GM23338 (cell line): ENCODE measurements around the gene DNAJC19.

Source experiments
- CTCF ChIP-seq, 2 experiments: fragments of 200-600 bp in 1 of 2; sonication (generic) in 1 of 2; conservative IDR thresholded peaks; 2 replicates each; pipeline versions ENCODE4 v1.5.1 to v1.6.1; 2016 to 2017; ENCODE audit warnings: antibody characterized with exemption in 2 of 2, low read depth in 2 of 2, mild to moderate bottlenecking in 2 of 2, moderate library complexity in 1 of 2
- ETS1 ChIP-seq: IDR thresholded peaks from 2 replicates; pipeline ENCODE4 v1.6.1; 2016; ENCODE audit warnings: antibody characterized with exemption
- POLR2AphosphoS5 ChIP-seq: IDR thresholded peaks from 2 replicates; pipeline ENCODE4 v1.6.1; 2016; ENCODE audit warnings: antibody characterized with exemption, low read depth
- ZNF114 ChIP-seq: fragments of 250-450 bp; sonication (Bioruptor Pico); IDR thresholded peaks from 2 replicates; pipeline ENCODE4 v1.5.0; 2020; ENCODE audit warnings: mild to moderate bottlenecking, moderate library complexity

DNA sequence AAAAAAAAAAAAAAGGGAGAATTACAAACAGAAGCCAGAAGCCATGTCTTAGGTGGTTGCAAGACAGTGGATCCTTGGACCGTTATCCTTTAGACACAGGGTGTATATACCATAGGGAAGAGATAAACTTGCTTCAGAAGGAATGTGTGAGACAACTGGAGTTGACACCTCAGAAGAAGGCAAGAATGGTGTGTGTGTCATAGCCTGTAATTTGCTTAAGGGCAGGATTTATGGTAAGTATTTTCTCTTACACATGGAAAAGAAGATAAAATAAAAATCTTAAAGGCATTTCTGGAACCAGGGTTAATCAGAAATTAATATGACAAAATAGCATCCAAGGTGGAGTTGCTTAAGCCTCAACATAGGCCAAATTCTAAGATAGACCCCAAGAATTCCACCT lies 19.3 kb upstream of the DNAJC19 start:
- no peak for TF ChIP-seq POLR2AphosphoS5
- TF ChIP-seq CTCF (conservative IDR thresholded peaks at IDR 0.05; ENCODE audit: low read depth in 2 of 2) = no peak
- TF ChIP-seq ZNF114 (CRISPR knock-in tag) = no peak
- TF ChIP-seq ETS1 = no peak
